CD4-positive, alpha-beta T cell treated with Interleukin-10 for 1 hour (primary cell): ENCODE results near the gene ICA1L.

Experiments
- DNase-seq: peaks from one replicate; pipeline ENCODE4 v3.0.0-alpha.2; 2020

The ICA1L gene

GRCh38 chr2:202780514-202781021 is 91.0 kb downstream of the ICA1L start:
- DNase-seq, result no peak

- no peak for DNase-seq
These were observed 93.3 kb downstream of the ICA1L start for GRCh38 chr2:202778217-202778616.

GRCh38 chr2:202774104-202774503 is 97.5 kb downstream of the ICA1L start:
- no peak for DNase-seq

GRCh38 chr2:202773301-202773973 is 98.1 kb downstream of the ICA1L start:
- DNase-seq, result no peak

GRCh38 chr2:202771741-202772460 is 99.7 kb downstream of the ICA1L start:
- no peak for DNase-seq

- DNase-seq, result no peak
These were observed 100.2 kb downstream of the ICA1L start for GRCh38 chr2:202771336-202771735.

- DNase-seq, result no peak
These were observed 102.4 kb downstream of the ICA1L start for GRCh38 chr2:202769201-202769600.

GRCh38 chr2:202768273-202768672 is 103.3 kb downstream of the ICA1L start:
- no peak for DNase-seq

GRCh38 chr2:202765436-202765835 is 106.1 kb downstream of the ICA1L start:
- DNase-seq, result no peak

- DNase-seq, result no peak
These were observed 106.6 kb downstream of the ICA1L start for GRCh38 chr2:202764991-202765390.

- no peak for DNase-seq
These were observed 107.7 kb downstream of the ICA1L start for GRCh38 chr2:202763916-202764315.

GRCh38 chr2:202762556-202762955 is 109.0 kb downstream of the ICA1L start:
- DNase-seq, result peak; percentile 9

GRCh38 chr2:202760848-202761247 is 110.7 kb downstream of the ICA1L start:
- no peak for DNase-seq

- DNase-seq, result no peak
These were observed 113.0 kb downstream of the ICA1L start for GRCh38 chr2:202758604-202759003.

- DNase-seq, result no peak
These were observed 113.4 kb downstream of the ICA1L start for GRCh38 chr2:202758128-202758527.

GRCh38 chr2:202757339-202757738 is 114.2 kb downstream of the ICA1L start:
- no peak for DNase-seq

- no peak for DNase-seq
These were observed 115.0 kb downstream of the ICA1L start for GRCh38 chr2:202756598-202756997.

GRCh38 chr2:202754936-202755335 is 116.6 kb downstream of the ICA1L start:
- no peak for DNase-seq

- no peak for DNase-seq
These were observed 119.5 kb downstream of the ICA1L start for GRCh38 chr2:202752071-202752470.

- no peak for DNase-seq
These were observed 120.7 kb downstream of the ICA1L start for GRCh38 chr2:202750763-202751427.

- no peak for DNase-seq
These were observed 122.1 kb downstream of the ICA1L start for GRCh38 chr2:202749477-202749876.

- no peak for DNase-seq
These were observed 128.0 kb downstream of the ICA1L start for GRCh38 chr2:202743613-202744012.

GRCh38 chr2:202736826-202737225 is 134.7 kb downstream of the ICA1L start:
- no peak for DNase-seq

GRCh38 chr2:202726070-202726469 is 145.5 kb downstream of the ICA1L start:
- no peak for DNase-seq
